Activated CD4-positive, alpha-beta T cell treated with anti-CD3 and anti-CD28 coated beads, Interleukin-2, amount 50 U/mL, for 16 hours (primary cell): ENCODE measurements around the gene OR4M1.
"Not testable (repeated sequence)": the region's sequence is repeated elsewhere in the genome, so short reads cannot be mapped to it uniquely, and the experiment has no call there.

Source experiments
- DNase-seq: peaks from one replicate; pipeline ENCODE4 v3.0.0-alpha.2; 2020

Gene OR4M1

DNA sequence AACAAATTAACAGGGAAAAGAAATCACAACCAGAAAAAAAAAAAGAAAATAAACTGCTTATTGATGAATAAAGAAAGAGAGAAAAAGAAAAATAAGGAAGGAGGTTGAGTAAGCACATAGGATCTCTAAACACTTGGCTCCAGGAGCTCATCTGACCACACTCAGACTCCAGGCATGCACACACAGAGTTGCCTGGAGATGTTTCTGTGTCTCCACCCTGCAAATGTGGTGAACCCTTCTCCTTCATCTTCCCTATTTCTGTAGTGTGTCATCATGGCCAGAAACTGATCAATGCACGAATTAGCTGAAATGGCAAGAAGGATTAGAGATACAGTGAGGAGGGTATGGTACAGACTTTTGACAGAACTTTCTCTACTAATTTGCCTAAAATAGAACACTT lies 50.5 kb downstream of the OR4M1 start:
- no peak for DNase-seq

DNA sequence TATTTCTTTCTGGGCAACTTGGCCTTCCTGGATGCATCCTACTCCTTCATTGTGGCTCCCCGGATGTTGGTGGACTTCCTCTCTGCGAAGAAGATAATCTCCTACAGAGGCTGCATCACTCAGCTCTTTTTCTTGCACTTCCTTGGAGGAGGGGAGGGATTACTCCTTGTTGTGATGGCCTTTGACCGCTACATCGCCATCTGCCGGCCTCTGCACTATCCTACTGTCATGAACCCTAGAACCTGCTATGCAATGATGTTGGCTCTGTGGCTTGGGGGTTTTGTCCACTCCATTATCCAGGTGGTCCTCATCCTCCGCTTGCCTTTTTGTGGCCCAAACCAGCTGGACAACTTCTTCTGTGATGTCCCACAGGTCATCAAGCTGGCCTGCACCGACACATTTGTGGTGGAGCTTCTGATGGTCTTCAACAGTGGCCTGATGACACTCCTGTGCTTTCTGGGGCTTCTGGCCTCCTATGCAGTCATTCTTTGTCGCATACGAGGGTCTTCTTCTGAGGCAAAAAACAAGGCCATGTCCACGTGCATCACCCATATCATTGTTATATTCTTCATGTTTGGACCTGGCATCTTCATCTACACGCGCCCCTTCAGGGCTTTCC lies 54.4 kb downstream of the OR4M1 start:
- DNase-seq: not testable (repeated sequence)

DNA sequence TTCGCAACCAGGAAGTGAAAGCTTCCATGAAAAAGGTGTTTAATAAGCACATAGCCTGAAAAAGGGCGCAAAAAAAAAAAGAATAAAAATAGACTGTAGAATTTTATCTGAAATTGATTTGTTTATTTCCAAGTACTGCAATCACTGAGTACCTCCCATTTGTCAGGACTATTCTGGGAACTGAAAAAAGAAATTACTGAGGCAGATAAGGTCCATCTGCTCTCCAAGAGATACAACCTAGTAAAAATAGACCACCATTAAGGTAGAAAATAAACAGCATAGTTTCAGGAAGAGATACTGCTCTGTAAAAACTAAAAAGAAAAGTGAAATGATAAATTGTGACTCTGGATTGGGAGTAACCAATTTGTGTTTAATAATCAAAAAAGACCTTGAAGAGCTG lies 55.0 kb downstream of the OR4M1 start:
- DNase-seq: no peak
